Parathyroid adenoma (tissue), 2 donors: Measurements from ENCODE around the gene NOL6.

ENCODE experiments used
- H2AFZ ChIP-seq: fragments of 300-600 bp; sonication (generic); one replicate; pipeline ENCODE4 v1.7.0; 2017; ENCODE audit warnings: antibody characterized with exemption, mild to moderate bottlenecking
- H3K27ac ChIP-seq: fragments of 300-600 bp; sonication (generic); one replicate; pipeline ENCODE4 v1.7.0; 2017
- H3K27me3 ChIP-seq: fragments of 300-600 bp; sonication (generic); one replicate; pipeline ENCODE4 v1.7.0; 2017; ENCODE audit warnings: low read length; ENCODE audit not compliant: control insufficient read depth, insufficient read depth
- H3K36me3 ChIP-seq: fragments of 300-600 bp; sonication (generic); one replicate; pipeline ENCODE4 v1.7.0; 2017; ENCODE audit warnings: low read length; ENCODE audit not compliant: control insufficient read depth, insufficient read depth
- H3K4me1 ChIP-seq: fragments of 300-600 bp; sonication (generic); one replicate; pipeline ENCODE4 v1.7.0; 2017; ENCODE audit warnings: control low read depth
- H3K4me2 ChIP-seq: fragments of 300-600 bp; sonication (generic); one replicate; pipeline ENCODE4 v1.7.0; 2017; ENCODE audit warnings: low read length
- H3K4me3 ChIP-seq: fragments of 300-600 bp; sonication (generic); one replicate; pipeline ENCODE4 v1.7.0; 2017; ENCODE audit warnings: low read depth, low read length
- H3K79me2 ChIP-seq: fragments of 300-600 bp; sonication (generic); one replicate; pipeline ENCODE4 v1.7.0; 2017; ENCODE audit warnings: control low read depth
- H3K9ac ChIP-seq: fragments of 300-600 bp; sonication (generic); one replicate; pipeline ENCODE4 v1.7.0; 2017; ENCODE audit warnings: mild to moderate bottlenecking
- H3K9me3 ChIP-seq: fragments of 300-600 bp; sonication (generic); one replicate; pipeline ENCODE4 v1.7.0; 2017; ENCODE audit warnings: low read length; ENCODE audit not compliant: control insufficient read depth
- TF ChIP-seq, protein P1 (sequence below): fragments of 300-600 bp; sonication (generic); IDR thresholded peaks from one replicate; pipeline ENCODE4 v1.7.0; 2017; ENCODE audit warnings: antibody characterized with exemption, mild to moderate bottlenecking
- donor health status: primary hyperparathyroidism.

The NOL6 gene

DNA sequence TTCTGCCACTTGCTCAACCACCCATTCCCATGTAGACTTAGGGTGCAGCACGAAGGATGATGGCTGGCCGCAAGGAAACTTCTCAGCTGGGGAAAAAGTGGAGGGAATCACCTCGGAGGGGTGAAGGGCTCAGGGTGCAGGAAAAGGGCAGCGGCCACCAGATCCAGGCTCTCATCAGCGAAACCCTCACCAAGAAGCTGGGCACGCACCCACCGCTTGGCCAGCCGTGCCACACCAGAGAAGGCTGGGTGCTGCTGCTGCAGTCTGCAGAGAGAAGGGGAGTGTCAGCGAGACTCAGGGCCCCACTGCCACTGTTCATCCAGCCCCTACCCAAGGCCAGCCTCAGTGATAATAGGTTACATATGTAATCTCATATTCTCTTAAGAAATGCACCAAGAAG, 8.6 kb downstream of the NOL6 start:
- H3K27me3 ChIP-seq: no peaks in the 10 kb centered on the region
- H3K36me3 ChIP-seq: no peaks in the 10 kb centered on the region
- no peak overlapping the region for H3K27ac ChIP-seq
- H3K4me2 ChIP-seq: no peak overlapping the region
- no peaks in the 10 kb centered on the region for H3K79me2 ChIP-seq
- TF ChIP-seq, protein P1, sequence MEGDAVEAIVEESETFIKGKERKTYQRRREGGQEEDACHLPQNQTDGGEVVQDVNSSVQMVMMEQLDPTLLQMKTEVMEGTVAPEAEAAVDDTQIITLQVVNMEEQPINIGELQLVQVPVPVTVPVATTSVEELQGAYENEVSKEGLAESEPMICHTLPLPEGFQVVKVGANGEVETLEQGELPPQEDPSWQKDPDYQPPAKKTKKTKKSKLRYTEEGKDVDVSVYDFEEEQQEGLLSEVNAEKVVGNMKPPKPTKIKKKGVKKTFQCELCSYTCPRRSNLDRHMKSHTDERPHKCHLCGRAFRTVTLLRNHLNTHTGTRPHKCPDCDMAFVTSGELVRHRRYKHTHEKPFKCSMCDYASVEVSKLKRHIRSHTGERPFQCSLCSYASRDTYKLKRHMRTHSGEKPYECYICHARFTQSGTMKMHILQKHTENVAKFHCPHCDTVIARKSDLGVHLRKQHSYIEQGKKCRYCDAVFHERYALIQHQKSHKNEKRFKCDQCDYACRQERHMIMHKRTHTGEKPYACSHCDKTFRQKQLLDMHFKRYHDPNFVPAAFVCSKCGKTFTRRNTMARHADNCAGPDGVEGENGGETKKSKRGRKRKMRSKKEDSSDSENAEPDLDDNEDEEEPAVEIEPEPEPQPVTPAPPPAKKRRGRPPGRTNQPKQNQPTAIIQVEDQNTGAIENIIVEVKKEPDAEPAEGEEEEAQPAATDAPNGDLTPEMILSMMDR: no peak
- H3K4me3 ChIP-seq: no peak overlapping the region
- no peak overlapping the region for H2AFZ ChIP-seq
- H3K4me1 ChIP-seq: no peaks in the 10 kb centered on the region
- no peak overlapping the region for H3K9ac ChIP-seq
- no peaks in the 10 kb centered on the region for H3K9me3 ChIP-seq

DNA sequence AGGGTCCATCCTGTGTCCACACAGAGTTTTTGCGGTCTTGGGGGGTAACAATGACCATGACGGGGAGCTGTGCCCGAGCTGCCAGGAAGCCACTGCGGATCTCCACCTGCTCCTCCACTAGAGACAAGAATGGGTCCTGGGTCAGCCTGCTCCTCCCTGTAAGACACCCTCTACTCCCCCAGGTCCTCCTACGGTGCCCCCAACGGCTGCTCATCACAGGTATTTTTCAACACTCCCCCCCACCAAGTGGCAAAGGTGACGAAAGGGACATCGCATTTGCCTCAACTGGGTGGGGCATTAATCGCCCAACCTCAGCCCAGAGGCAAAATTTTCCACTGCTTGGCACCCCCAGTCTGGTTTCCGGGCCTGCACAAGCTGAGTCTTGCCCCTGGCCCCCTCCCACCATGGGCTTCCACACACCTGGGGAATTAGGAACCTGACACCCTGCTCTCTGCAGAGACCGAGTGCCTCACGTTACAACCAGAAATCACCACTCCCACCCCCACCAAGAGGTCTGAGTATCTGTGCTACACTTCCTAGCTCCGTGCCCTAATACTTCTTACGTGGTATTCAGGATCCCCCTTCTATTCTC, 9.6 kb downstream of the NOL6 start:
- H3K79me2 ChIP-seq: no peaks in the 10 kb centered on the region
- no peak overlapping the region for H3K4me3 ChIP-seq
- H3K27me3 ChIP-seq: no peaks in the 10 kb centered on the region
- H3K4me2 ChIP-seq: no peak overlapping the region
- H3K36me3 ChIP-seq: no peaks in the 10 kb centered on the region
- TF ChIP-seq, protein P1: no peak
- no peaks in the 10 kb centered on the region for H3K9me3 ChIP-seq
- no peak overlapping the region for H3K9ac ChIP-seq
- H3K27ac ChIP-seq: no peak overlapping the region
- no peak overlapping the region for H2AFZ ChIP-seq
- no peaks in the 10 kb centered on the region for H3K4me1 ChIP-seq

DNA sequence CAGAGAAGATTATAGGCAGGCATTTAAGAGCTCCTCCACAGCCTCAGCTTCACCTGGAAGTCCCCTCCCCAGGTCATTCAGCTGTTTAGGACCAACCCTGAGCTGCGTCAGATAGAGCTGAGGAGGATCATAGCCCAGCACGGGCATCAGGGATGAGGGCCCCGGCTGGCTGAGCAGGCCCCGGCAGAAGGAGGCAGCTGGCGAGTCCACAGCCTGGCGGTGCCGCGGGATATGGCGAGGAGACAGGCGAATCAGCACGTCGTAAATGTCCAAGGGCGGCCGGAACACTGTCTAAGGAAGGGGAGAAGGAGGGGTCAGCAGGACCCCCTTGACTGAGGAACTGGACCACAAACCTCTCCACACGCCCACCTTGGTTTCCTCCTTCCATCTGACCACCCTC, 10.6 kb downstream of the NOL6 start:
- Histone ChIP-seq H3K27me3 (no peaks in the 10 kb centered on the region), H3K4me1 (no peaks in the 10 kb centered on the region), H3K9ac (no peak overlapping the region), H3K36me3 (no peaks in the 10 kb centered on the region), H3K4me2 (no peak overlapping the region), H3K79me2 (no peaks in the 10 kb centered on the region), H3K4me3 (no peak overlapping the region), H3K9me3 (no peaks in the 10 kb centered on the region), H3K27ac (no peak overlapping the region), H2AFZ (no peak overlapping the region)
- TF ChIP-seq, protein P1: no peak

DNA sequence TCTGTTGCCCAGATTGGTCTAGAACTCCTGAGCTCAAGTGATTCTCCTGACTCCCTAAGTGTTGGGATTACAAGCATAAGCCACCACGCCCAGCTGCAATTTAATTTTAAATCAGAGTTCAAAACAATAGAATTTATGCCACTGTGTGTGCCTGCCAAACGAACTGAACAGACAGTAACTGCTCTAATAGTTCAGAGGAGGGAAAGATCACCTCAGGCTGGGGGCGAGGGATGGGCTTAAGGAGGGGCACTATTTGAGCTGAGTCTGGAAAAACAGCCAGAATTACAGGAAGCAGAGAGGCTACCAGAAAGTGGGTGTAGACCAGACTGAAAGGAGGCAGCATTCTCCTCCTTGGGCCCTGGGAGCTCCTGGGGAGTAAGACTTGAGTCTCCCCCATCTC, 12.2 kb downstream of the NOL6 start:
- no peak overlapping the region for H3K4me3 ChIP-seq
- H2AFZ ChIP-seq: no peak overlapping the region
- H3K79me2 ChIP-seq: no peaks in the 10 kb centered on the region
- H3K36me3 ChIP-seq: no peaks in the 10 kb centered on the region
- TF ChIP-seq, protein P1: no peak
- H3K9me3 ChIP-seq: no peaks in the 10 kb centered on the region
- no peaks in the 10 kb centered on the region for H3K27me3 ChIP-seq
- no peak overlapping the region for H3K4me2 ChIP-seq
- no peak overlapping the region for H3K27ac ChIP-seq
- no peak overlapping the region for H3K9ac ChIP-seq
- no peaks in the 10 kb centered on the region for H3K4me1 ChIP-seq

DNA sequence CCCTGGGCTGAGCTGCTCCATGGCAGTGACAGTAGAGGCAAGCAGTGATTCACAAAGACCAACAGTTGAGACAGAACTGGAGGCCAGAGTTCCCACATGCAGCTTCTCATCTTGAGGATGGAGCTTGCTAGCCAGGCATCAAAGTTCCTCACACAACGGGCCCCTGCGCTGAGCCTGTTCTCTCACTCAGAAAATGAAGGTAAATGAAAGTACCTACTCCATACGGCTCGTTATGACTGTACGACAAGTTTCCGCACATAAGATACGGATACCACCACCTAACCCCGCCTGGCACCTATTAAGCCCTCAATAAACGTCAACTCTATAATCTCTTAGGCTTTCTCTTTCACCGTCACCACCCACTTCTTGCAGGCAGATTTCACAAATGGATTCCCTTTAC, 12.9 kb downstream of the NOL6 start:
- no peaks in the 10 kb centered on the region for H3K79me2 ChIP-seq
- no peaks in the 10 kb centered on the region for H3K4me1 ChIP-seq
- no peaks in the 10 kb centered on the region for H3K36me3 ChIP-seq
- TF ChIP-seq, protein P1: no peak
- no peaks in the 10 kb centered on the region for H3K27me3 ChIP-seq
- no peak overlapping the region for H3K9ac ChIP-seq
- H3K9me3 ChIP-seq: no peaks in the 10 kb centered on the region
- H3K4me2 ChIP-seq: no peak overlapping the region
- no peak overlapping the region for H3K27ac ChIP-seq
- H2AFZ ChIP-seq: no peak overlapping the region
- H3K4me3 ChIP-seq: no peak overlapping the region
